Upper lobe of left lung (tissue), 6 donors: ENCODE results near the gene TNFRSF14. TPM values are rescaled to one million over a fixed set of nuclear protein-coding genes. Genes with fewer than 3 reads are reported as not detected.
A peak's percentile ranks its signal among the peaks of the same experiment; 100 is the strongest.

Experiments used
- ATAC-seq, 2 donors: fragments of 200-7000 bp; cut with Tn5 transposase; one replicate each; pipeline ENCODE4 v1.9.1; 2022; ENCODE audit warnings: mild to moderate bottlenecking in 2 of 2, moderate library complexity in 2 of 2; ENCODE audit not compliant: low FRiP score in 2 of 2
- DNase-seq, 2 donors: peaks; one replicate each; pipeline ENCODE4 v3.0.0-alpha.2; 2019 to 2020
- H3K27ac ChIP-seq, 4 donors: fragments of 200-600 bp; sonication (generic); one replicate each; pipeline ENCODE4 v1.5.1; 2016 to 2019
- H3K27me3 ChIP-seq, 4 donors: fragments of 200-600 bp; sonication (generic); one replicate each; pipeline ENCODE4 v1.5.1; 2017 to 2019
- H3K36me3 ChIP-seq, 4 donors: fragments of 200-600 bp; sonication (generic); one replicate each; pipeline ENCODE4 v1.5.1; 2016 to 2019
- H3K4me1 ChIP-seq, 4 donors: fragments of 200-600 bp; sonication (generic); one replicate each; pipeline ENCODE4 v1.5.1; 2018 to 2019
- H3K4me3 ChIP-seq, 4 donors: fragments of 200-600 bp; sonication (generic); one replicate each; pipeline ENCODE4 v1.5.1; 2017 to 2019; ENCODE audit warnings: mild to moderate bottlenecking in 2 of 4, moderate library complexity in 1 of 4
- H3K9me3 ChIP-seq, 4 donors: fragments of 200-600 bp; sonication (generic); one replicate each; pipeline ENCODE4 v1.5.1; 2018 to 2019
- CTCF ChIP-seq, 6 experiments: fragments of 450-650 bp in 4 of 6; fragments of 200-600 bp in 2 of 6; sonication (generic) in 2 of 6; IDR thresholded peaks; one replicate each; pipeline ENCODE4 v1.5.1; 2016 to 2019; ENCODE audit warnings: antibody characterized with exemption in 6 of 6
- EP300 ChIP-seq, 4 donors: sonication (generic); formaldehyde crosslinking; IDR thresholded peaks; one replicate each; pipeline ENCODE4 v1.5.1; 2017; ENCODE audit warnings: antibody characterized with exemption in 4 of 4, control low read depth in 2 of 4
- POLR2A ChIP-seq, 4 donors: fragments of 450-650 bp; IDR thresholded peaks; one replicate each; pipeline ENCODE4 v1.5.1; 2016 to 2017; ENCODE audit warnings: antibody characterized with exemption in 4 of 4, mild to moderate bottlenecking in 2 of 4
- POLR2AphosphoS5 ChIP-seq, 2 donors: sonication (generic); formaldehyde crosslinking; IDR thresholded peaks; one replicate each; pipeline ENCODE4 v1.5.1; 2017; ENCODE audit warnings: antibody characterized with exemption in 2 of 2
- WGBS, 2 donors: methylation state at CpG; one replicate each; pipeline ENCODE4 v1.1.5; 2017 to 2018; 5-methylcytosine and 5-hydroxymethylcytosine counted together
- total RNA-seq, 6 donors: library from RNA; depleted of rRNA in 4 of 6; stranded (reverse); fragments of >200 nt in 4 of 6; gene quantifications; one replicate each; pipeline versions ENCODE4 v1.1.0 to v1.2.1, GENCODE V29; 2016 to 2021
- donor health status: DM: no; HTN: no; CAD: no; lungs with moderate emphysema.
- donor health status: DM: no; HTN: yes; CAD: no; lungs with severe emphysema.

TNFRSF14 gene
- total RNA-seq, result 100 to 1,000 TPM in 4 of 6 donors, 10 to 100 TPM in 2; 61.1 to 641 (median 147) TPM

GRCh38 chr1:2556277-2556677 is at the start of gene TNFRSF14:
Gene TNFRSF14, plus strand, starts transcription at chr1:2556371. Its CDS starts 294 bp downstream, at chr1:2556665.
- Histone ChIP-seq H3K36me3 (peaks cover 6 to 35% (median 27%) of the 10 kb centered on the region in 4 donors), H3K27ac (peak within 1 kb of the TSS; percentile 90 to 99 (median 96)), H3K27me3 (no peaks in the 10 kb centered on the region), H3K9me3 (no peaks in the 10 kb centered on the region), H3K4me3 (peak within 1 kb of the TSS; percentile 63 to 76 (median 71)), H3K4me1 (peaks cover 35 to 59% (median 40%) of the 10 kb centered on the region in 4 donors)
- DNase-seq, result peak; percentile 69 to 84
- peak in 1 of 2 donors; percentile 26 for TF ChIP-seq POLR2AphosphoS5 (IDR thresholded peaks at IDR 0.05)
- TF ChIP-seq EP300 (IDR thresholded peaks at IDR 0.05), result no peak
- peak in 3 of 4 donors; percentile 36 to 51 (median 42) for TF ChIP-seq POLR2A (IDR thresholded peaks at IDR 0.05)
- peak in 2 of 6 experiments; percentile 10 to 48 for TF ChIP-seq CTCF (IDR thresholded peaks at IDR 0.05)
- peak; percentile 65 to 72 for ATAC-seq
- 0 to 1% methylated on average over 11 to 16 of the region's 16 CpGs for WGBS, 2 donors

- Histone ChIP-seq H3K27me3 (peaks cover 0 to 7% (median 0%) of the 10 kb centered on the region in 4 donors), H3K4me1 (peaks cover 0 to 28% (median 2%) of the 10 kb centered on the region in 4 donors), H3K9me3 (no peaks in the 10 kb centered on the region), H3K4me3 (no peak overlapping the region), H3K36me3 (peaks cover 18 to 49% (median 47%) of the 10 kb centered on the region in 4 donors), H3K27ac (no peak overlapping the region)
- TF ChIP-seq EP300 (IDR thresholded peaks at IDR 0.05), result no peak
- TF ChIP-seq POLR2A (IDR thresholded peaks at IDR 0.05), result no peak
- no peak for TF ChIP-seq POLR2AphosphoS5 (IDR thresholded peaks at IDR 0.05)
- no peak for TF ChIP-seq CTCF (IDR thresholded peaks at IDR 0.05)
- DNase-seq (peak in 1 of 2 donors; percentile 72), ATAC-seq (no peak)
- WGBS, 2 donors, result 60% methylated on average over 15 of the region's 15 CpGs; no CpG with 5 or more reads in 1 of the 2 donors
Observed at GRCh38 chr1:2506901-2507565, 49.1 kb upstream of the TNFRSF14 start.

- H3K27ac ChIP-seq, result no peak overlapping the region
- TF ChIP-seq POLR2A (IDR thresholded peaks at IDR 0.05) (no peak), CTCF (IDR thresholded peaks at IDR 0.05) (no peak), EP300 (IDR thresholded peaks at IDR 0.05) (no peak), POLR2AphosphoS5 (IDR thresholded peaks at IDR 0.05) (no peak)
- 80 to 84% methylated on average over 1 to 6 of the region's 6 CpGs for WGBS, 2 donors
- ATAC-seq, result no peak
- peaks cover 23 to 56% (median 54%) of the 10 kb centered on the region in 4 donors for H3K36me3 ChIP-seq
- H3K4me1 ChIP-seq, result peaks cover 0 to 28% (median 2%) of the 10 kb centered on the region in 4 donors
- no peak overlapping the region for H3K4me3 ChIP-seq
- no peaks in the 10 kb centered on the region for H3K27me3 ChIP-seq
- H3K9me3 ChIP-seq, result no peaks in the 10 kb centered on the region
- peak in 1 of 2 donors; percentile 58 for DNase-seq
Observed at GRCh38 chr1:2507744-2508155, 48.4 kb upstream of the TNFRSF14 start.

GRCh38 chr1:2508180-2508579 is 48.0 kb upstream of the TNFRSF14 start:
- ATAC-seq, result no peak
- peaks cover 26 to 61% (median 58%) of the 10 kb centered on the region in 4 donors for H3K36me3 ChIP-seq
- TF ChIP-seq POLR2AphosphoS5 (IDR thresholded peaks at IDR 0.05), result no peak
- no peak for TF ChIP-seq EP300 (IDR thresholded peaks at IDR 0.05)

GRCh38 chr1:2508751-2509150 is 47.4 kb upstream of the TNFRSF14 start:
- peaks cover 0 to 25% (median 2%) of the 10 kb centered on the region in 4 donors for H3K4me1 ChIP-seq
- DNase-seq (peak in 1 of 2 donors; percentile 83), ATAC-seq (no peak)
- no peak overlapping the region for H3K27ac ChIP-seq
- H3K36me3 ChIP-seq, result peaks cover 31 to 66% (median 64%) of the 10 kb centered on the region in 4 donors
- TF ChIP-seq POLR2A (IDR thresholded peaks at IDR 0.05), result no peak
- TF ChIP-seq CTCF (IDR thresholded peaks at IDR 0.05), result no peak
- no peak for TF ChIP-seq POLR2AphosphoS5 (IDR thresholded peaks at IDR 0.05)
- TF ChIP-seq EP300 (IDR thresholded peaks at IDR 0.05), result no peak
- 92 to 95% methylated on average over 26 to 29 of the region's 29 CpGs for WGBS, 2 donors
- no peaks in the 10 kb centered on the region for H3K9me3 ChIP-seq
- no peaks in the 10 kb centered on the region for H3K27me3 ChIP-seq
- H3K4me3 ChIP-seq, result no peak overlapping the region

More at GRCh38 chr1:2508180-2508579, 48.0 kb upstream of the TNFRSF14 start:
- peak in 1 of 2 donors; percentile 80 for DNase-seq
- 84 to 89% methylated on average over 22 to 24 of the region's 24 CpGs for WGBS, 2 donors
- Histone ChIP-seq H3K4me1 (peaks cover 0 to 28% (median 2%) of the 10 kb centered on the region in 4 donors), H3K27me3 (no peaks in the 10 kb centered on the region), H3K9me3 (no peaks in the 10 kb centered on the region), H3K27ac (no peak overlapping the region), H3K4me3 (no peak overlapping the region)
